Trophoblast cell (in vitro differentiated cells and primary cell): Measurements from ENCODE around the gene TTLL11.
A peak's percentile ranks its signal among the peaks of the same experiment; 100 is the strongest.

Source experiments
- DNase-seq, 2 donors: peaks; one replicate each; pipeline ENCODE4 v3.0.0-alpha.2; 2016
- H2AFZ ChIP-seq: 2 replicates; pipeline ENCODE4 v1.6.1; 2013; ENCODE audit warnings: low read length, moderate library complexity, mild to moderate bottlenecking; ENCODE audit not compliant: insufficient read depth, poor library complexity
- H2AK5ac ChIP-seq: 2 replicates; pipeline ENCODE4 v1.6.1; 2013; ENCODE audit warnings: mild to moderate bottlenecking, low read length
- H2BK120ac ChIP-seq: 2 replicates; pipeline ENCODE4 v1.6.1; 2013; ENCODE audit warnings: low read length, mild to moderate bottlenecking, moderate library complexity; ENCODE audit not compliant: insufficient read depth, poor library complexity
- H2BK12ac ChIP-seq: 2 replicates; pipeline ENCODE4 v1.6.1; 2013; ENCODE audit warnings: mild to moderate bottlenecking, low read length, moderate library complexity
- H2BK5ac ChIP-seq: 2 replicates; pipeline ENCODE4 v1.6.1; 2013; ENCODE audit warnings: low read length, low read depth, moderate library complexity, mild to moderate bottlenecking; ENCODE audit not compliant: poor library complexity
- H3K14ac ChIP-seq: 2 replicates; pipeline ENCODE4 v1.6.1; 2013; ENCODE audit warnings: mild to moderate bottlenecking, low read length
- H3K18ac ChIP-seq: 2 replicates; pipeline ENCODE4 v1.6.1; 2013; ENCODE audit warnings: mild to moderate bottlenecking, low read length
- H3K23ac ChIP-seq: 2 replicates; pipeline ENCODE4 v1.6.1; 2013; ENCODE audit warnings: low read length
- H3K27ac ChIP-seq: 2 replicates; pipeline ENCODE4 v1.5.1; 2013; ENCODE audit warnings: low read depth, mild to moderate bottlenecking, inconsistent platforms, low read length, moderate library complexity
- H3K27me3 ChIP-seq: 2 replicates; pipeline ENCODE4 v1.6.1; 2013; ENCODE audit warnings: inconsistent platforms, mild to moderate bottlenecking, low read length, moderate library complexity; ENCODE audit not compliant: insufficient read depth
- H3K36me3 ChIP-seq, 2 experiments: 1 replicate in 1 of 2; 2 replicates in 1 of 2; pipeline ENCODE4 v1.6.1; 2013; ENCODE audit warnings: low read length in 2 of 2, mild to moderate bottlenecking in 2 of 2, moderate library complexity in 1 of 2; ENCODE audit not compliant: insufficient read depth in 2 of 2, control insufficient read depth in 1 of 2
- H3K4ac ChIP-seq: 2 replicates; pipeline ENCODE4 v1.6.1; 2013; ENCODE audit warnings: low read depth, mild to moderate bottlenecking, low read length, moderate library complexity
- H3K4me1 ChIP-seq, 2 experiments: 1 replicate in 1 of 2; 2 replicates in 1 of 2; pipeline ENCODE4 v1.6.1; 2013; ENCODE audit warnings: low read length in 2 of 2, mild to moderate bottlenecking in 2 of 2, moderate library complexity in 1 of 2; ENCODE audit not compliant: insufficient read depth in 2 of 2, control insufficient read depth in 1 of 2
- H3K4me2 ChIP-seq: 2 replicates; pipeline ENCODE4 v1.6.1; 2013; ENCODE audit warnings: inconsistent platforms, mild to moderate bottlenecking, low read length, moderate library complexity
- H3K4me3 ChIP-seq: 2 replicates; pipeline ENCODE4 v1.5.1; 2013; ENCODE audit warnings: mild to moderate bottlenecking, low read depth, low read length, inconsistent platforms
- H3K79me1 ChIP-seq: one replicate; pipeline ENCODE4 v1.6.1; 2013; ENCODE audit warnings: low read length
- H3K79me2 ChIP-seq: 2 replicates; pipeline ENCODE4 v1.6.1; 2013; ENCODE audit warnings: low read length, mild to moderate bottlenecking; ENCODE audit not compliant: control insufficient read depth, insufficient read depth, poor library complexity
- H3K9ac ChIP-seq: 2 replicates; pipeline ENCODE4 v1.6.1; 2013; ENCODE audit warnings: mild to moderate bottlenecking, low read length
- H3K9me3 ChIP-seq: 2 replicates; pipeline ENCODE4 v1.6.1; 2013; ENCODE audit warnings: low read depth, mild to moderate bottlenecking, control low read depth, inconsistent platforms, low read length; ENCODE audit not compliant: insufficient read depth
- H4K12ac ChIP-seq: 2 replicates; pipeline ENCODE4 v1.6.1; 2013; ENCODE audit warnings: low read depth, mild to moderate bottlenecking, low read length, moderate library complexity
- H4K8ac ChIP-seq: 2 replicates; pipeline ENCODE4 v1.6.1; 2013; ENCODE audit warnings: low read depth, mild to moderate bottlenecking, low read length, moderate library complexity
- H4K91ac ChIP-seq: one replicate; pipeline ENCODE4 v1.6.1; 2013; ENCODE audit warnings: low read depth, mild to moderate bottlenecking, low read length, moderate library complexity
- WGBS: extraction: QIAGEN DNeasy Blood & Tissue Kit; methylation state at CpG from one replicate; pipeline ENCODE4 v1.1.7; 2013; ENCODE audit warnings: missing lambda C conversion rate; ENCODE audit not compliant: insufficient read length, insufficient coverage; ENCODE audit errors: extremely low coverage; 5-methylcytosine and 5-hydroxymethylcytosine counted together

TTLL11 gene

GRCh38 chr9:121839726-121840500, 253.2 kb downstream of the TTLL11 start:
- no CpG with 5 or more reads among the region's 16 CpGs for WGBS
- H3K79me1 ChIP-seq, result no peaks in the 10 kb centered on the region
- no peak overlapping the region for H3K14ac ChIP-seq
- H3K79me2 ChIP-seq, result no peaks in the 10 kb centered on the region
- no peak overlapping the region for H4K91ac ChIP-seq
- H3K9me3 ChIP-seq, result no peaks in the 10 kb centered on the region
- no peak overlapping the region for H2BK120ac ChIP-seq
- H4K12ac ChIP-seq, result no peak overlapping the region
- no peak overlapping the region for H3K4ac ChIP-seq
- no peaks in the 10 kb centered on the region for H3K27me3 ChIP-seq
- no peak overlapping the region for H2BK5ac ChIP-seq
- H3K36me3 ChIP-seq, result no peaks in the 10 kb centered on the region
- no peaks in the 10 kb centered on the region for H3K4me1 ChIP-seq
- no peak overlapping the region for H2BK12ac ChIP-seq
- H3K4me2 ChIP-seq, result no peak overlapping the region
- H4K8ac ChIP-seq, result no peak overlapping the region
- no peak overlapping the region for H2AFZ ChIP-seq
- no peak overlapping the region for H3K9ac ChIP-seq
- no peak overlapping the region for H3K23ac ChIP-seq
- H3K18ac ChIP-seq, result no peak overlapping the region
- no peak overlapping the region for H3K4me3 ChIP-seq
- no peak overlapping the region for H3K27ac ChIP-seq
- no peak overlapping the region for H2AK5ac ChIP-seq
- no peak for DNase-seq

- H3K14ac ChIP-seq, result no peak overlapping the region
- H2BK5ac ChIP-seq, result no peak overlapping the region
- DNase-seq, result no peak
- no peak overlapping the region for H3K27ac ChIP-seq
- WGBS, result no CpG with 5 or more reads among the region's 23 CpGs
- H3K4me1 ChIP-seq, result no peaks in the 10 kb centered on the region
- no peak overlapping the region for H2AFZ ChIP-seq
- no peak overlapping the region for H2BK120ac ChIP-seq
- H4K91ac ChIP-seq, result no peak overlapping the region
- H3K79me2 ChIP-seq, result no peaks in the 10 kb centered on the region
- H3K18ac ChIP-seq, result no peak overlapping the region
- no peaks in the 10 kb centered on the region for H3K36me3 ChIP-seq
- no peak overlapping the region for H4K8ac ChIP-seq
- no peaks in the 10 kb centered on the region for H3K79me1 ChIP-seq
- no peak overlapping the region for H3K9ac ChIP-seq
- no peak overlapping the region for H2AK5ac ChIP-seq
- H3K4ac ChIP-seq, result no peak overlapping the region
- no peak overlapping the region for H3K4me3 ChIP-seq
- no peak overlapping the region for H3K23ac ChIP-seq
- no peak overlapping the region for H3K4me2 ChIP-seq
- H2BK12ac ChIP-seq, result no peak overlapping the region
- no peaks in the 10 kb centered on the region for H3K27me3 ChIP-seq
- H4K12ac ChIP-seq, result no peak overlapping the region
- no peaks in the 10 kb centered on the region for H3K9me3 ChIP-seq
These were observed 254.1 kb downstream of the TTLL11 start for GRCh38 chr9:121838746-121839669.

- no peak overlapping the region for H3K4ac ChIP-seq
- H3K4me3 ChIP-seq, result no peak overlapping the region
- H3K18ac ChIP-seq, result no peak overlapping the region
- H3K36me3 ChIP-seq, result no peaks in the 10 kb centered on the region
- H3K4me2 ChIP-seq, result no peak overlapping the region
- H2BK12ac ChIP-seq, result no peak overlapping the region
- no peak overlapping the region for H3K23ac ChIP-seq
- no peak overlapping the region for H2BK5ac ChIP-seq
- H4K91ac ChIP-seq, result no peak overlapping the region
- no peak overlapping the region for H4K8ac ChIP-seq
- H3K79me1 ChIP-seq, result no peaks in the 10 kb centered on the region
- no peak overlapping the region for H3K9ac ChIP-seq
- no peaks in the 10 kb centered on the region for H3K79me2 ChIP-seq
- no peak overlapping the region for H2AK5ac ChIP-seq
- no peaks in the 10 kb centered on the region for H3K27me3 ChIP-seq
- WGBS, result no CpG with 5 or more reads among the region's 9 CpGs
- H2BK120ac ChIP-seq, result no peak overlapping the region
- H4K12ac ChIP-seq, result no peak overlapping the region
- H2AFZ ChIP-seq, result no peak overlapping the region
- H3K9me3 ChIP-seq, result no peaks in the 10 kb centered on the region
- DNase-seq, result no peak
- no peaks in the 10 kb centered on the region for H3K4me1 ChIP-seq
- no peak overlapping the region for H3K14ac ChIP-seq
- no peak overlapping the region for H3K27ac ChIP-seq
These were observed 255.8 kb downstream of the TTLL11 start for GRCh38 chr9:121837113-121837961.

GRCh38 chr9:121836366-121836885, 256.7 kb downstream of the TTLL11 start:
- no peak overlapping the region for H4K91ac ChIP-seq
- H2AFZ ChIP-seq, result no peak overlapping the region
- H2BK5ac ChIP-seq, result no peak overlapping the region
- H3K18ac ChIP-seq, result no peak overlapping the region
- no peak overlapping the region for H4K12ac ChIP-seq
- no peaks in the 10 kb centered on the region for H3K36me3 ChIP-seq
- peak overlapping the region; percentile 50 for H3K23ac ChIP-seq
- no peaks in the 10 kb centered on the region for H3K9me3 ChIP-seq
- no peak overlapping the region for H3K4me2 ChIP-seq
- WGBS, result no CpG with 5 or more reads among the region's 3 CpGs
- H2AK5ac ChIP-seq, result no peak overlapping the region
- H3K9ac ChIP-seq, result peak overlapping the region; percentile 23
- H2BK12ac ChIP-seq, result no peak overlapping the region
- H2BK120ac ChIP-seq, result no peak overlapping the region
- no peak overlapping the region for H3K27ac ChIP-seq
- H3K79me1 ChIP-seq, result no peaks in the 10 kb centered on the region
- no peak overlapping the region for H3K14ac ChIP-seq
- no peak overlapping the region for H3K4ac ChIP-seq
- H3K4me3 ChIP-seq, result no peak overlapping the region
- H3K79me2 ChIP-seq, result no peaks in the 10 kb centered on the region
- H3K27me3 ChIP-seq, result no peaks in the 10 kb centered on the region
- H3K4me1 ChIP-seq, result no peaks in the 10 kb centered on the region
- no peak overlapping the region for H4K8ac ChIP-seq
- no peak for DNase-seq
